ENCODE data around the gene TP53INP2. TPM values are rescaled to one million over a fixed set of nuclear protein-coding genes. Genes with fewer than 3 reads are reported as not detected.

The TP53INP2 gene
- polyA plus RNA-seq, 1 of the 3 experiments (the other 2 are of a cell fraction), result 6.4 TPM

DNA sequence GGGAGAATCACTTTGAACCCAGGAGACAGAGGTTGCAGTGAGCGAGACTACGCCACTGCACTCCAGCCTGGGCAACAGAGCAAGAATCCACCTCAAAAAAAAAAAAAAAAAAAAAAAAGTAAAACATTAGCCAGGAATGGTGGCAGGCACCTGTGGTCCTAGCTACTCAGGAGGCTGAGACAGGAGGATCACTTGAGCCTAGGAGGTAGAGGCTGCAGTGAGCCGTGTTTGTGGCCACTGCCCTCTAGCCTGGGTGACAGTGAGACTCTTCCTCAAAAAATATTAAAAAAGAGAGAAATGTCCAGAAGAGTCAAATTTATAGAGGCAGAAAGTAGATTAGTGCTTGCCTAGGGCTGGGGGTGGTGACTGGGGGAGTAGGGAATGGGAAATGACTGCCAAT, 20.5 kb upstream of the TP53INP2 start (continued):
- TF ChIP-seq, protein P1, sequence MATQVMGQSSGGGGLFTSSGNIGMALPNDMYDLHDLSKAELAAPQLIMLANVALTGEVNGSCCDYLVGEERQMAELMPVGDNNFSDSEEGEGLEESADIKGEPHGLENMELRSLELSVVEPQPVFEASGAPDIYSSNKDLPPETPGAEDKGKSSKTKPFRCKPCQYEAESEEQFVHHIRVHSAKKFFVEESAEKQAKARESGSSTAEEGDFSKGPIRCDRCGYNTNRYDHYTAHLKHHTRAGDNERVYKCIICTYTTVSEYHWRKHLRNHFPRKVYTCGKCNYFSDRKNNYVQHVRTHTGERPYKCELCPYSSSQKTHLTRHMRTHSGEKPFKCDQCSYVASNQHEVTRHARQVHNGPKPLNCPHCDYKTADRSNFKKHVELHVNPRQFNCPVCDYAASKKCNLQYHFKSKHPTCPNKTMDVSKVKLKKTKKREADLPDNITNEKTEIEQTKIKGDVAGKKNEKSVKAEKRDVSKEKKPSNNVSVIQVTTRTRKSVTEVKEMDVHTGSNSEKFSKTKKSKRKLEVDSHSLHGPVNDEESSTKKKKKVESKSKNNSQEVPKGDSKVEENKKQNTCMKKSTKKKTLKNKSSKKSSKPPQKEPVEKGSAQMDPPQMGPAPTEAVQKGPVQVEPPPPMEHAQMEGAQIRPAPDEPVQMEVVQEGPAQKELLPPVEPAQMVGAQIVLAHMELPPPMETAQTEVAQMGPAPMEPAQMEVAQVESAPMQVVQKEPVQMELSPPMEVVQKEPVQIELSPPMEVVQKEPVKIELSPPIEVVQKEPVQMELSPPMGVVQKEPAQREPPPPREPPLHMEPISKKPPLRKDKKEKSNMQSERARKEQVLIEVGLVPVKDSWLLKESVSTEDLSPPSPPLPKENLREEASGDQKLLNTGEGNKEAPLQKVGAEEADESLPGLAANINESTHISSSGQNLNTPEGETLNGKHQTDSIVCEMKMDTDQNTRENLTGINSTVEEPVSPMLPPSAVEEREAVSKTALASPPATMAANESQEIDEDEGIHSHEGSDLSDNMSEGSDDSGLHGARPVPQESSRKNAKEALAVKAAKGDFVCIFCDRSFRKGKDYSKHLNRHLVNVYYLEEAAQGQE (IDR thresholded peaks at IDR 0.05; ENCODE audit: low read depth, low read length), result no peak

DNA sequence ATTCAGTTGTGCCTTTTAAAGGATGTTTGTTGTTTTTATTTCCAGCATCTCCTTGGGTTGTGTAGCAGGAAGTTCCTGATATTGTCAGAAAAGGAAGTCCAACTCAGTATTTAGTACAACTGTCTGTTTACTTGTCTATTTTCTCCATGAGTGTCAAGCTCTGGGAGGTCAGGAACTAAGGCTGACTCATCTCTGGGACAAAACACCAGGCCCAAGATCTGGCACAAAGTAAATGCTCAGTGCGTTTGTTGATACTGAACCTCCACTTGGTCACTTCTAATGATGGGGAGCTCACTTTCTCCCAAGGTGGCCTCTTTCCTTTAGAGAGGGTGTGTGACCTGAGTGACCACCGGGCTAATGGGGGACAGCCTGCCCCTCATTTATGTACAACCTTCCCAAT, 14.7 kb upstream of the TP53INP2 start:
- H3K4me3 ChIP-seq (ENCODE audit: low read depth in 2 of 2, low read length in 1 of 2), result no peak overlapping the region
- ChIA-PET CTCF (interaction anchor here (1.0 to 1.8 kb wide), 2 partner anchors 19 to 377 kb away, joined by 3 to 6 read pairs; no protein-coding TSS in a partner anchor), POLR2A (no interaction called here)
- no peak overlapping the region for H3K27ac ChIP-seq (ENCODE audit: low read depth in 2 of 2, low read length in 1 of 2)
- DNase-seq, result no peak
- no peaks in the 10 kb centered on the region for H3K36me3 ChIP-seq (replicated peaks in 1 of 2; ENCODE audit: control insufficient read depth in 1 of 2, insufficient read depth in 2 of 2, low read length in 1 of 2)
- no peaks in the 10 kb centered on the region for H3K27me3 ChIP-seq (ENCODE audit: insufficient read depth)
- peaks cover 0 to 2% of the 10 kb centered on the region in 2 experiments; a peak in 1 of 4 replicates for H3K4me1 ChIP-seq (ENCODE audit: control insufficient read depth in 1 of 2, insufficient read depth in 2 of 2, low read depth in 1 of 2, low read length in 1 of 2)
- WGBS (ENCODE audit: low lambda C conversion rate), result 71% methylated on average over 2 of the region's 2 CpGs
- H4K20me1 ChIP-seq (ENCODE audit: insufficient read depth), result no peaks in the 10 kb centered on the region
- no peaks in the 10 kb centered on the region for H3K9me3 ChIP-seq
- H2AFZ ChIP-seq (ENCODE audit: low read depth), result no peak overlapping the region
- H3F3A ChIP-seq (replicated peaks; ENCODE audit: insufficient read depth), result no peaks in the 10 kb centered on the region
- TF ChIP-seq RXRA (IDR thresholded peaks at IDR 0.05; ENCODE audit: borderline replicate concordance, low read depth) (no peak), FOSL2 (IDR thresholded peaks at IDR 0.05; ENCODE audit: borderline replicate concordance, low read depth) (no peak), RAD21 (IDR thresholded peaks at IDR 0.05; ENCODE audit: low read length) (no peak), NFIC (IDR thresholded peaks at IDR 0.05; ENCODE audit: borderline replicate concordance) (no peak), FOXM1 (IDR thresholded peaks at IDR 0.05; ENCODE audit: low read depth) (no peak), POLR2AphosphoS5 (IDR thresholded peaks at IDR 0.05; ENCODE audit: low read depth, low read length) (no peak), MEF2A (IDR thresholded peaks at IDR 0.05; ENCODE audit: borderline replicate concordance, low read depth) (no peak), RCOR1 (IDR thresholded peaks at IDR 0.05; ENCODE audit: low read length) (no peak), JUND (IDR thresholded peaks at IDR 0.05) (no peak), RFX5 (IDR thresholded peaks at IDR 0.05; ENCODE audit: low read length) (no peak), TAF1 (IDR thresholded peaks at IDR 0.05; ENCODE audit: borderline replicate concordance, low read depth, low read length) (no peak), ELF1 (IDR thresholded peaks at IDR 0.05) (no peak), GABPA (IDR thresholded peaks at IDR 0.05; ENCODE audit: low read depth) (no peak)
- TF ChIP-seq, protein P2, sequence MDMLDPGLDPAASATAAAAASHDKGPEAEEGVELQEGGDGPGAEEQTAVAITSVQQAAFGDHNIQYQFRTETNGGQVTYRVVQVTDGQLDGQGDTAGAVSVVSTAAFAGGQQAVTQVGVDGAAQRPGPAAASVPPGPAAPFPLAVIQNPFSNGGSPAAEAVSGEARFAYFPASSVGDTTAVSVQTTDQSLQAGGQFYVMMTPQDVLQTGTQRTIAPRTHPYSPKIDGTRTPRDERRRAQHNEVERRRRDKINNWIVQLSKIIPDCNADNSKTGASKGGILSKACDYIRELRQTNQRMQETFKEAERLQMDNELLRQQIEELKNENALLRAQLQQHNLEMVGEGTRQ (IDR thresholded peaks at IDR 0.05; ENCODE audit: borderline replicate concordance, low read depth, low read length), result no peak
- TF ChIP-seq, protein P3, sequence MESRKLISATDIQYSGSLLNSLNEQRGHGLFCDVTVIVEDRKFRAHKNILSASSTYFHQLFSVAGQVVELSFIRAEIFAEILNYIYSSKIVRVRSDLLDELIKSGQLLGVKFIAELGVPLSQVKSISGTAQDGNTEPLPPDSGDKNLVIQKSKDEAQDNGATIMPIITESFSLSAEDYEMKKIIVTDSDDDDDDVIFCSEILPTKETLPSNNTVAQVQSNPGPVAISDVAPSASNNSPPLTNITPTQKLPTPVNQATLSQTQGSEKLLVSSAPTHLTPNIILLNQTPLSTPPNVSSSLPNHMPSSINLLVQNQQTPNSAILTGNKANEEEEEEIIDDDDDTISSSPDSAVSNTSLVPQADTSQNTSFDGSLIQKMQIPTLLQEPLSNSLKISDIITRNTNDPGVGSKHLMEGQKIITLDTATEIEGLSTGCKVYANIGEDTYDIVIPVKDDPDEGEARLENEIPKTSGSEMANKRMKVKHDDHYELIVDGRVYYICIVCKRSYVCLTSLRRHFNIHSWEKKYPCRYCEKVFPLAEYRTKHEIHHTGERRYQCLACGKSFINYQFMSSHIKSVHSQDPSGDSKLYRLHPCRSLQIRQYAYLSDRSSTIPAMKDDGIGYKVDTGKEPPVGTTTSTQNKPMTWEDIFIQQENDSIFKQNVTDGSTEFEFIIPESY (IDR thresholded peaks at IDR 0.05; ENCODE audit: borderline replicate concordance, low read depth), result no peak
- TF ChIP-seq, protein P4, sequence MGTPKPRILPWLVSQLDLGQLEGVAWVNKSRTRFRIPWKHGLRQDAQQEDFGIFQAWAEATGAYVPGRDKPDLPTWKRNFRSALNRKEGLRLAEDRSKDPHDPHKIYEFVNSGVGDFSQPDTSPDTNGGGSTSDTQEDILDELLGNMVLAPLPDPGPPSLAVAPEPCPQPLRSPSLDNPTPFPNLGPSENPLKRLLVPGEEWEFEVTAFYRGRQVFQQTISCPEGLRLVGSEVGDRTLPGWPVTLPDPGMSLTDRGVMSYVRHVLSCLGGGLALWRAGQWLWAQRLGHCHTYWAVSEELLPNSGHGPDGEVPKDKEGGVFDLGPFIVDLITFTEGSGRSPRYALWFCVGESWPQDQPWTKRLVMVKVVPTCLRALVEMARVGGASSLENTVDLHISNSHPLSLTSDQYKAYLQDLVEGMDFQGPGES (IDR thresholded peaks at IDR 0.05; ENCODE audit: low read depth, low read length), result no peak
- H3K4me2 ChIP-seq, result no peak overlapping the region
- no peak overlapping the region for H3K9ac ChIP-seq
- no peaks in the 10 kb centered on the region for H3K9me2 ChIP-seq
- no peaks in the 10 kb centered on the region for H3K79me2 ChIP-seq (ENCODE audit: insufficient read depth)
